OCI-LY3 (cell line): Measurements from ENCODE around the gene EMILIN3.

Experiments used
- EZH2phosphoT487 ChIP-seq: fragments of 200-600 bp; shearing (Covaris generic); IDR thresholded peaks from 2 replicates; pipeline ENCODE4 v1.6.1; 2018; ENCODE audit warnings: antibody characterized with exemption, mixed run types, low read depth
- TF ChIP-seq, protein P1 (sequence below): fragments of 200-600, 300-600 bp; sonication (generic); IDR thresholded peaks from 2 replicates; pipeline ENCODE4 v1.5.1; 2014; ENCODE audit warnings: antibody characterized with exemption, low read length, low read depth

DNA sequence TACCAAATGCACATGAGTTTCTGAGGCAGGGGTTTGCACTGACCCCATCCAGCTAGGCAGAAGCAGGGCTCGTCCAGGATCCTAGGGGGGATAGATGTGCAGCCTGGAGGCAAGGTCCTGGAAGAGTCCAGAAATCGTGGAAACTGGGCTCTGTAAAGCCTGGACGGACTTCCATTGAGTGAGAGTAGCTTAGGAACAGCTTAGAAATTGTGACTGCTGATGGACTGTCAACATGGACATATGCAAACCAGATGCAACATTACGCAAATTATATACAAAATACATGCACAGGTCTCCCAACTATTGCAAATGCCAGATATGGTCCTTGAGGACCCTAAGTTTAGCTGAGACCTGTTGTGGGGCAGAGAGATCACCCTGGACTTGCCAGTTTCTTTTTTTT lies 4.8 kb upstream of the EMILIN3 start:
- TF ChIP-seq, protein P1, sequence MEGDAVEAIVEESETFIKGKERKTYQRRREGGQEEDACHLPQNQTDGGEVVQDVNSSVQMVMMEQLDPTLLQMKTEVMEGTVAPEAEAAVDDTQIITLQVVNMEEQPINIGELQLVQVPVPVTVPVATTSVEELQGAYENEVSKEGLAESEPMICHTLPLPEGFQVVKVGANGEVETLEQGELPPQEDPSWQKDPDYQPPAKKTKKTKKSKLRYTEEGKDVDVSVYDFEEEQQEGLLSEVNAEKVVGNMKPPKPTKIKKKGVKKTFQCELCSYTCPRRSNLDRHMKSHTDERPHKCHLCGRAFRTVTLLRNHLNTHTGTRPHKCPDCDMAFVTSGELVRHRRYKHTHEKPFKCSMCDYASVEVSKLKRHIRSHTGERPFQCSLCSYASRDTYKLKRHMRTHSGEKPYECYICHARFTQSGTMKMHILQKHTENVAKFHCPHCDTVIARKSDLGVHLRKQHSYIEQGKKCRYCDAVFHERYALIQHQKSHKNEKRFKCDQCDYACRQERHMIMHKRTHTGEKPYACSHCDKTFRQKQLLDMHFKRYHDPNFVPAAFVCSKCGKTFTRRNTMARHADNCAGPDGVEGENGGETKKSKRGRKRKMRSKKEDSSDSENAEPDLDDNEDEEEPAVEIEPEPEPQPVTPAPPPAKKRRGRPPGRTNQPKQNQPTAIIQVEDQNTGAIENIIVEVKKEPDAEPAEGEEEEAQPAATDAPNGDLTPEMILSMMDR = no peak
- no peak for TF ChIP-seq EZH2phosphoT487
